ENCODE measurements around the gene PGA4.
"Not testable (repeated sequence)": the region's sequence is repeated elsewhere in the genome, so short reads cannot be mapped to it uniquely, and the experiment has no call there.

The PGA4 gene

DNA sequence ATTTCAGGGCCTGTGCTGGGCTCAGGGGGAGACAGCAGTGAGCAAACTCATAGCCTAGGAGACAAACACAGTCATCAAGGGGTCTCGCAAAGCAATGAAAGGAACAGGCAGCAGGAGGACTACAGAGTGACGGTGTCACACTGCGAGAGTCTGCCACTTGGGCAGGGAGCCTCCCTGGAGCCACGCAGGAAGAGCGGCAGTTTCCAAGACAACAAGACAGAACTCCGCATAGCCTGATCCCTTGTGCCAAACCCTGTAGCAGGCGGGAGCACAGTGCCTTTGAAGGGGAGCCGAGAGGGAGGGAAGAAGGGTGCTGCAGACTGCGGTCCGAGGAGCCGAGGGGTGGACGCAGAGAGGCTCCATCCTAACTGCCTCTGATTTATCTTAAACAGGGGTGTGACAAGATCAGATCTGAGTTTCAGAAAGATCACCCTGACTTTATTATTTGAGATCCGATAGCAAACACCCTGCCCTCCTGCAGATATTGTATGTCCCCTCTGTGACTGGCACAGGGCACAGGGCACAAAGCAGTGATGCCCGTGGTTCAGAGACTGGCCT, 17.6 kb upstream of the PGA4 start:
- DNase-seq (ENCODE audit: low spot score): not testable (repeated sequence)

- DNase-seq (ENCODE audit: low spot score): not testable (repeated sequence)
These were observed 14.4 kb upstream of the PGA4 start for GRCh38 chr11:61207636-61208310.

GRCh38 chr11:61210629-61211028, 11.5 kb upstream of the PGA4 start:
- DNase-seq (ENCODE audit: low spot score): not testable (repeated sequence)

GRCh38 chr11:61211327-61211952, 10.7 kb upstream of the PGA4 start:
- not testable (repeated sequence) for DNase-seq (ENCODE audit: low spot score)

- not testable (repeated sequence) for DNase-seq (ENCODE audit: low spot score)
These were observed 9.9 kb upstream of the PGA4 start for GRCh38 chr11:61212202-61212601.

- DNase-seq (ENCODE audit: low spot score): not testable (repeated sequence)
These were observed 8.3 kb upstream of the PGA4 start for GRCh38 chr11:61213711-61214324.

DNA sequence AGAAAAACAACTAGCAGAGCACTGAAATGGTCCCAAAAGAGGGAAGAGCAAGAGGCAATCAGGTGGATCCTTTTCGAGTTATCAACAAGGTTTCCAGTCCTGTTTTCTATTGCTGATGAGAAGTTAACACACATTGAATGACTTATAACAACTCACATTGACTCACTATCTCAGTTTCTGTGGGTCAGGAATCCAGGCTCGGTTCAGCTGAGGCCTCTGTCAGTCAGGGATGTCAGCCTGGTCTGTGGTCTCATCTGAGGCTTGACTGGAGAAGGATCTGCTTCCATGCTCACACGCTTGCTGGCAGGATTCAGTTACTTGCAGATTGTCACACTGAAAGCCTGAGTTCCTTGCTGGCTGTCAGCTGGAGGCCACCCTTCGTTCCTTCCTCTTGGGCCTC, 3.8 kb upstream of the PGA4 start:
- not testable (repeated sequence) for DNase-seq (ENCODE audit: low spot score)

- DNase-seq (ENCODE audit: low spot score): not testable (repeated sequence)
These were observed 3.1 kb upstream of the PGA4 start for GRCh38 chr11:61219016-61219415.

GRCh38 chr11:61222692-61223091, 545 bp downstream of the PGA4 start:
- not testable (repeated sequence) for DNase-seq (ENCODE audit: low spot score)

GRCh38 chr11:61226457-61227137, 4.5 kb downstream of the PGA4 start:
- DNase-seq (ENCODE audit: low spot score): not testable (repeated sequence)

- DNase-seq (ENCODE audit: low spot score): not testable (repeated sequence)
These were observed 7.3 kb downstream of the PGA4 start for GRCh38 chr11:61229458-61229857.

GRCh38 chr11:61231033-61231432, 8.9 kb downstream of the PGA4 start:
- not testable (repeated sequence) for DNase-seq (ENCODE audit: low spot score)

DNA sequence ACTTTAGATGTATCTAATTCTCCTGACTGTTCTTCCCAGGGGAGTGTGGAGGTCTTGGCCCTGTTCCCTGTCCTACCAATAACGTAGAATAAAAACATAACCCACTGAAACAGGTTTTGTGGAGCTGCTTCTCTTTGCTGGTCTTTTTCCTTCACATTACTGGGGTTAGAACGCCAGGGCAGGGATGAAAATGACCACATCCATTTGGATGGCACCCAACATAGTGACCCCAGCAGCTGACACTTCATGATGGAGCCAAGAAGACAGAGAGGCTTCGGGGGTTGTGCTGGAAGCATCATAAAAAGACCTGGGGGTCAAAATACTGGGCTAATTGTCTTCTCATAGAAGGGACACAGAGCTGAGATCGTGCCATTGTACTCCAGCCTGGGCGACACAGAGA, 9.4 kb downstream of the PGA4 start:
- not testable (repeated sequence) for DNase-seq (ENCODE audit: low spot score)

GRCh38 chr11:61232548-61233145, 10.5 kb downstream of the PGA4 start:
- DNase-seq (ENCODE audit: low spot score): not testable (repeated sequence)

GRCh38 chr11:61237130-61237529, 15.0 kb downstream of the PGA4 start:
- not testable (repeated sequence) for DNase-seq (ENCODE audit: low spot score)

- not testable (repeated sequence) for DNase-seq (ENCODE audit: low spot score)
These were observed 18.1 kb downstream of the PGA4 start for GRCh38 chr11:61240288-61240687.

GRCh38 chr11:61240875-61241274, 18.7 kb downstream of the PGA4 start, which contains the start of gene PGA5:
Gene PGA5, plus strand, starts transcription at chr11:61241175. Its CDS starts 52 bp downstream, at chr11:61241227.
- DNase-seq (ENCODE audit: low spot score): not testable (repeated sequence)

GRCh38 chr11:61241526-61241925, 19.4 kb downstream of the PGA4 start:
- not testable (repeated sequence) for DNase-seq (ENCODE audit: low spot score)

DNA sequence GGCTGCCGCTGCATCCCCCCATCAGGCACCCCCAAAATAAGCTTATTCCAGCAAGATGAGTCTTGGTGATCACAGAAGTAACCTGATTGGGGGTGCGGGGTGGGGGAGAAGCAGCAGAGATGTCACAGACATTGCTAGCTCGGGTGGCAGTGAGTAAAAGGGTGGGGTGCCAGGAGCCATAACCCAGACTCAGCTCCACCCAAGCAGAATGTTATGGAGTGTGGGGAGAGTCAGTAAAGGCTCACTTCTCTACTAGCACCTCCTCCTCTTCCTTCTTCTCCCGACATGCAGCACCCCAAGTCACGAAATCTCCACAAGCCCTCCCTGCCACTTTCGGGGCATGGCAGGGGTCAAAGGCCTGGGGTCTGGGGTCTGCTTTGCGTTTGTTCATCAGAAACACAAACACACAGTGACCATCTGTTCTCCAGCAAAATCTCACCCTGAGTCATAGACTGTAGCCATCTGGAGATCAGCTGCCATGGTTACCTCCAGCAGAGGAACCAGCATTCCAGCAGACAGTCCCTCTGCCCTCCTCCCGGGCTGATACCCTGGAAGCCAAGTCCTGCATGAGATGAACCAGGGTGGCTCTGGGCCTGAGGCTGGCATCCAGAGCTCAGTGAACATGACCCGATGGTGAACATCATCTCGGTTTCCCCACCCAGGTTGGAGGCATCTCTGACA, 23.3 kb downstream of the PGA4 start:
- not testable (repeated sequence) for DNase-seq (ENCODE audit: low spot score)

GRCh38 chr11:61248071-61248470, 25.9 kb downstream of the PGA4 start:
- DNase-seq (ENCODE audit: low spot score): not testable (repeated sequence)

GRCh38 chr11:61249201-61249600, 27.1 kb downstream of the PGA4 start:
- not testable (repeated sequence) for DNase-seq (ENCODE audit: low spot score)
